Measurements from ENCODE around the gene KRT222.

GRCh38 chr17:40614431-40615067 is 50.4 kb downstream of the KRT222 start:
- TF ChIP-seq BHLHE40 (IDR thresholded peaks at IDR 0.05; ENCODE audit: borderline replicate concordance) = no peak
- TF ChIP-seq NFRKB (IDR thresholded peaks at IDR 0.05) = no peak
- no peak for TF ChIP-seq ARNT (IDR thresholded peaks at IDR 0.05)
- TF ChIP-seq TARDBP (IDR thresholded peaks at IDR 0.05) = no peak
- no peak for TF ChIP-seq FOXM1 (IDR thresholded peaks at IDR 0.05; ENCODE audit: borderline replicate concordance)
- TF ChIP-seq SP1 (IDR thresholded peaks at IDR 0.05) = no peak
- no peak for TF ChIP-seq CTBP1 (IDR thresholded peaks at IDR 0.05; ENCODE audit: borderline replicate concordance)
- no peak for TF ChIP-seq SUZ12 (IDR thresholded peaks at IDR 0.05)
- no peak for TF ChIP-seq LEF1 (IDR thresholded peaks at IDR 0.05; ENCODE audit: borderline replicate concordance)
